Bronchial epithelial cell (primary cell): ENCODE results near the gene NXT1. TPM values are rescaled to one million over a fixed set of nuclear protein-coding genes. Genes with fewer than 3 reads are reported as not detected.
"Not testable (repeated sequence)": the region's sequence is repeated elsewhere in the genome, so short reads cannot be mapped to it uniquely, and the experiment has no call there.

ENCODE experiments used
- DNase-seq: peaks from one replicate; pipeline ENCODE4 v3.0.0-alpha.2; 2010; ENCODE audit warnings: low read depth
- FAIRE-seq: peaks from 2 replicates; lab custom pipeline; 2011; peaks lifted over from hg19 to GRCh38; lab: Jason Lieb, UNC
- H3K27me3 ChIP-seq: 2 replicates; pipeline ENCODE4 v1.5.1; 2011; ENCODE audit warnings: low read length; ENCODE audit not compliant: control insufficient read depth, insufficient read depth
- H3K36me3 ChIP-seq: 2 replicates; pipeline ENCODE4 v1.5.1; 2011; ENCODE audit warnings: low read length; ENCODE audit not compliant: control insufficient read depth, insufficient read depth
- H3K4me3 ChIP-seq: 2 replicates; pipeline ENCODE4 v1.5.1; 2011; ENCODE audit warnings: mild to moderate bottlenecking, low read depth, low read length, control low read depth
- CTCF ChIP-seq: IDR thresholded peaks from 2 replicates; pipeline ENCODE4 v1.5.1; 2011; ENCODE audit warnings: mild to moderate bottlenecking, moderate library complexity, low read length, control low read depth, inconsistent platforms; ENCODE audit not compliant: insufficient read depth, severe bottlenecking
- total RNA-seq: library from RNA; depleted of rRNA; stranded (reverse); fragments of >200 nt; gene quantifications from 2 replicates; pipeline ENCODE4 v1.2.1, GENCODE V29; 2014

NXT1 gene
- total RNA-seq, 1 donor from 2014 or later = 61.9 TPM

GRCh38 chr20:23304616-23305015, 46.0 kb upstream of the NXT1 start:
- Histone ChIP-seq H3K27me3 (peaks cover 8% of the 10 kb centered on the region), H3K36me3 (no peaks in the 10 kb centered on the region), H3K4me3 (no peak overlapping the region)
- DNase-seq (no peak), FAIRE-seq (no peak)
- TF ChIP-seq CTCF = no peak

- no peak for TF ChIP-seq CTCF
- no peak for FAIRE-seq
- no peak overlapping the region for H3K4me3 ChIP-seq
- peaks cover 8% of the 10 kb centered on the region for H3K27me3 ChIP-seq
- H3K36me3 ChIP-seq = no peaks in the 10 kb centered on the region
- DNase-seq = no peak
Observed at GRCh38 chr20:23305098-23305497, 45.5 kb upstream of the NXT1 start.

GRCh38 chr20:23307393-23307792, 43.2 kb upstream of the NXT1 start:
- DNase-seq, H3K27me3 ChIP-seq, H3K36me3 ChIP-seq, FAIRE-seq, H3K4me3 ChIP-seq: not testable (repeated sequence)

- TF ChIP-seq CTCF = no peak
- DNase-seq (no peak), FAIRE-seq (peak; percentile 32)
- Histone ChIP-seq H3K36me3 (no peaks in the 10 kb centered on the region), H3K27me3 (peaks cover 3% of the 10 kb centered on the region), H3K4me3 (no peak overlapping the region)
Observed at GRCh38 chr20:23308024-23308423, 42.6 kb upstream of the NXT1 start.

- DNase-seq (no peak), FAIRE-seq (no peak)
- H3K36me3 ChIP-seq = no peaks in the 10 kb centered on the region
- TF ChIP-seq CTCF = no peak
- no peaks in the 10 kb centered on the region for H3K27me3 ChIP-seq
- H3K4me3 ChIP-seq = no peak overlapping the region
Observed at GRCh38 chr20:23308908-23309307, 41.7 kb upstream of the NXT1 start.

- FAIRE-seq (no peak), DNase-seq (no peak)
- TF ChIP-seq CTCF = no peak
Observed at GRCh38 chr20:23309781-23310180, 40.8 kb upstream of the NXT1 start.

More at GRCh38 chr20:23309781-23310180, 40.8 kb upstream of the NXT1 start:
- Histone ChIP-seq H3K27me3 (no peaks in the 10 kb centered on the region), H3K36me3 (no peaks in the 10 kb centered on the region), H3K4me3 (no peak overlapping the region)
